PC-9 (cell line): ENCODE measurements around the gene HNRNPC.

Experiments
- CTCF ChIP-seq: fragments of 200-600 bp; sonication (generic); conservative IDR thresholded peaks from 2 replicates; pipeline ENCODE4 v1.6.1; 2017; ENCODE audit warnings: mixed run types, antibody characterized with exemption, mild to moderate bottlenecking, moderate library complexity
- EZH2 ChIP-seq: fragments of 200-600 bp; sonication (generic); IDR thresholded peaks from 2 replicates; pipeline ENCODE4 v1.8.0; 2017; ENCODE audit warnings: antibody characterized with exemption, low read depth

- no peak for TF ChIP-seq CTCF
- TF ChIP-seq EZH2: no peak
These were observed 20.4 kb downstream of the HNRNPC start for GRCh38 chr14:21248739-21249411.
